UCSD-AML1 (cell line): ENCODE measurements around the gene CTNNA1.

ENCODE experiments used
- DNase-seq: peaks from one replicate; lab custom pipeline; 2025; ENCODE audit not compliant: unreplicated experiment; lab: John Stamatoyannopoulos, UW

CTNNA1 gene

DNA sequence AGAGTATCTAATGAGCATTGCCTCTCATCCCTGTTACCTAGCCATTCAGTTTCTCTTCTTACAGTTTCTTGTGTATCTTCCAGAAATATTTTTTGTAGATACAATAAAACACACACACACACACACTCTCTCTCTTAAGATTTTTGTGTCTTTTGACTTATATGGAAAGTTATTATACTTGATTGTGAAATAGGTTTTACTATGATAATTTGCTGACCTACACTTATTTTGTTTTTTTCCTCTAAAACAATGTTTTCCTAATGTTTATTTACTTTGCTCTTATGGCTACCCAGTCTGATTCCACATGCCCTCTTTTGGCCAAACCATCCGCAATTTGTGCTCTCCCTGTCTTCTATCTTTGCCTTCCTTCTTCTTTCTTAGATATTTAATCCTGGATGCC, 96.7 kb downstream of the CTNNA1 start:
- no peak for DNase-seq

GRCh38 chr5:138850865-138851435, 97.7 kb downstream of the CTNNA1 start:
- no peak for DNase-seq

DNA sequence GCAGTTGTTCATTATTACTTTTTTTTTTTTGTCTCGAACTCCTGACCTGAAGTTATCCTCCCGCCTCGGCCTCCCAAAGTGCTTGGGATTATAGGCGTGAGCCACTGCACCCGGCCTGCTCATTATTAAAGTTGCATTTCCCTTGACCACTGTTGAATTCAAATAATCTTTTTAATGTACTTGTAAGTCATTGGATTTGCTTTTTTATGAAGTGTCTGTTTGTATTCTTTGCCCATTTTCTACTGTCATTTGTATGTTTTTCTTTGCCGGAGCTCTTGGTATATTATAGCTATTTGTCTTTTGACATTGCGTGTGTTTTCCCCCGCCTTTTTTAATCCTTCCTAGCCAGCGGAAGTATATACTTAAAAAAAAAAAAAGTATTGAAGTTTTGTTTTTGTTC, 99.9 kb downstream of the CTNNA1 start:
- no peak for DNase-seq

DNA sequence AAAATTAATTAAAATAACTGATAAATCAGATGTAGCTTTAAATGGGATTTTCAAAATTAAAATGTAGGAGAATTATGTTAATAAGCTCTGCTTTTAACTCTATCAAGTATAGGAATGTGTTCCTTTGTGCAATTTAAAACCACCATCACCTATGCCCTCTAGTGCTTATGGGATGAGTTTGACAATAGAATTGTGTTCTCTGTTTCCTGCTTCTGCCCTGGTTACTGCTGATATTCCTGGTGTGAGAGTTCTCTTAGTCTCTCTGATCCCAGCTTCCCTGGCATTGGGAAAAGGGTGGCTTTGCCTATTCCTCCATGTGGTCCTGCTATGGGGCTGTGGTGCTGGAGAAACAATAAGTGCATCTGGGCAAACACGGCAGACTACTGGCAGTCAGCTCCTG, 113.8 kb downstream of the CTNNA1 start:
- no peak for DNase-seq

DNA sequence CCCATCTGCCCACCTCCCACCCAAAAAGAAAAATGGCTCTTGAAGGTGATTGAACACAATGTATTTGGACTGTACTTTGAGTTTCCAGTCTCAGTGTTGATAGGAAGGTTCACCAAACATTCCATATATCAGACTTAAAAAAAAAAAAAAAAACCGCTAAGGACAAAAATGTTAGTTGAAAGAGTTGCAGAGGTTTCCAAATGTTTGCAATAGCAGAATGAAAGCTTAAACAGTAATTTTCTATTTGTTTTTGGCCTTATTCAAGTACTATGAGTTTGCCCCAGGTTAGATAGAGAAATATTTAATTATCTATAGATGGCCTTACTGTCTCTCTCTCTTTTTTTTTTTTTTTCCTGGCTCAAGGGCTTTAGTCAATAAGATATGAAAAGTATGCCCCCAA, 115.8 kb downstream of the CTNNA1 start:
- DNase-seq: no peak

DNA sequence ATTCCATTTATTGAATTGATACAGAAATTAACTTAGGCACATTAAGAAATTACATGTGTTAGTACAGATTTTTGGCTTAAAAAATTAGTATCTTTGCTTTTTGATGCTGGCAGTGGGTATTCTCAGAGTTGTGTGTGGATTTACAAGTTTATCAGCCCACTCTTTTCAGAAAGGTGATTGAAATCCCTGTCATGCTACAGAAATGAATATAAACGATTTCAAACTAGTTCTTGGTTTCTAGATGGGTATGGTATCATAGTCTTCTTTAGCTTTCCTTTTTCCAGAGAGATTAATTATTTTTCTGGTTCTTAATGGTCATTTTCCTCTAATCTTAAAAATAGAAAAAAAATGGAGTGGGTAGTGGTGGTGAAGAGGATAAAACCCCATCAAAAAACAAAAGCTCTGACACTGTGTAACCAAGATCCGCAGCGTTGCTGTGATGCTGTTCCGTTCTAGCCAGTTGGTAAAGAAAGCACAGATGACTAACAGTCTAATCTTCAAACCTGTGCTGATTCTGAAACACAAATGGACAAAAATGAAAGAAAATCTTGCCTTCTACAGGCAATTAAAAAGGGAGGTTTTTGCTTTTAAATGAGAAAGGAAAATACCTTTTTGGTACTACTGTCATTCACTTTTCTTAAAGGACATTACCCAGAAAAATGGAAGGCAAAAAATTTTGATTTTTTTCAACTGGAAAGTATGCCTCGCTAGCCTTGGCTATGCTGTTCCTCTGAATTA, 116.7 kb downstream of the CTNNA1 start:
- DNase-seq: no peak

DNA sequence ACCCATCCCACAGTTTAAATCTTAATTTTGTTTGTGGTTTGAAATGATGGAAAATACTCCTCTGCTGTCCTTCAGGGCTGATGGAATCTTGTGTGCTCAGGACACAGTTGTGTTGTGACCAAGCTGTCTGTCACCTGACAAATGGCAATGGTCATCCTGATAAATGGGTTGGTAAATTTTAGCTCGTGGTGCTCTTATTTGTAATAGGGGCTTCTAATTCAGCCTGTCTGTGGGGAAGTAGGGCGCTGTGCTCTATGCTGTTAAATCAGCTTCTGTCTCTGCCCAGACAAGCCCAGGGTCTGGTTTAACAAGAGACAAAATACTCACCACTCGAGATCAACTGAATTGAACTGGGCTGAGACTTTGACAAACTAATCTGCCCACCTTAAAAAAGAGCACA, 117.4 kb downstream of the CTNNA1 start:
- DNase-seq: no peak

DNA sequence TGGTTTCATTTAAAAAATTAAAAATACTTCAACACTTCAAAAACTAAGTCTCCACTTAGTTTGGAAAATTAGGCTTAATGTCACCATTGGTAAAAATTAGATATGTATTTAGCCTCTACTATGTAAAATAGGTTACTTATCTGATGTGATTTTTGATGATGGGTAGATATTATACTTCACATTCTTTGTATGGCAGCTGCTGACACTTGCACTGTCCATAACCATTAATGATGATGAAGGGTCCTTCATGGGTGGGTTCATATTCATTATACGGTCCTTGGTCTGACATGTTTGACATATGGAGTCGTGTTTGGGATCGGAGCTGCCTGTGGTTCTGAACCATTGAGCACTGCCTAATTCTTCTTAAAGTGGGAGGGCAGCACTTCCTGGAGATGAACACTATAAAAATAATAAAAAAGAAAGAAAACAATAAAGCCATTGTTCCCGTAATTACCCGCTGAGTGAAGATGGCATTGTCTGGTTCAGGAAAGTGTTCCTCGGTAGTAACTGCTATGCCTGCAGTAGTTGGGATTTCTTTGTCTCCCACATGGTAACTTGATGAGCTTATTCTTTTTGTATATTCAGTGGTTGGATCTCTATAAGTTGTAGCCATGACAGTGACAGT, 119.7 kb downstream of the CTNNA1 start:
- DNase-seq: no peak

DNA sequence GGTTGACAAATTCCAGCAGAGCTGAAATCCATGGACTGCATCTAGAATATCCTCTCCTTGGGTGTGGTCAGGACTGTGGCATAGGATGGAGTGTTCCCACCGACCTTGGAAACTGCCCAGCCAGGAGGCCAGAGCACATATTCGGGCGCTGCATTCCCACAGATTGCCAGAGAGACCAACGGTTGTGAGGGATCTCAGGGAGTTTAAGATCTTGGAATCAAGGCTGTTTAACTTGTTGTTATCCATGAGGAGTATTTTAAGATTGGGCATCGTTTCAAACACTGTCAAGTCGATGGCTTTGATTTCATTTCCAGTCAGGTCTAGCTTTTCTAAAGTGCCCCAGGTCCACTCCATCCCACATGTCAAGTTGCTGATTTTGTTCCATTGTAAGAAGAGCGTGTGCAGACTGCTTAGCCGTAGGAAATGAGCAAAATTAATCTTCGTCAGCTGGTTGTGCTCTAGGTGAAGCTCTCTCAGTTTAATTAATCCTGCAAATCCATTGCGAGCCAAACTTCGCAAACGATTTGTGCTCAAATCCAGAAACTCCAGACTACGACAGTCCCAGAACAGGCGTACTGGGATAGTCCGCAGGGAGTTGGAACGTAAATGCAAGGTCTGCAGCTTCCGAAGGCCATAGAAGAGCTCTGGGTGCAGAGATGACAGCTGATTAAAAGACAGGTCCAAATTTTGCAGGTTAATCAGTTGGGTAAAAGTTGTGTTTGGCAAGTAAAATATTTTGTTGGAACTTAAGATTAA, 120.4 kb downstream of the CTNNA1 start:
- no peak for DNase-seq

- DNase-seq: no peak
Observed at GRCh38 chr5:138874241-138874640, 121.0 kb downstream of the CTNNA1 start.

DNA sequence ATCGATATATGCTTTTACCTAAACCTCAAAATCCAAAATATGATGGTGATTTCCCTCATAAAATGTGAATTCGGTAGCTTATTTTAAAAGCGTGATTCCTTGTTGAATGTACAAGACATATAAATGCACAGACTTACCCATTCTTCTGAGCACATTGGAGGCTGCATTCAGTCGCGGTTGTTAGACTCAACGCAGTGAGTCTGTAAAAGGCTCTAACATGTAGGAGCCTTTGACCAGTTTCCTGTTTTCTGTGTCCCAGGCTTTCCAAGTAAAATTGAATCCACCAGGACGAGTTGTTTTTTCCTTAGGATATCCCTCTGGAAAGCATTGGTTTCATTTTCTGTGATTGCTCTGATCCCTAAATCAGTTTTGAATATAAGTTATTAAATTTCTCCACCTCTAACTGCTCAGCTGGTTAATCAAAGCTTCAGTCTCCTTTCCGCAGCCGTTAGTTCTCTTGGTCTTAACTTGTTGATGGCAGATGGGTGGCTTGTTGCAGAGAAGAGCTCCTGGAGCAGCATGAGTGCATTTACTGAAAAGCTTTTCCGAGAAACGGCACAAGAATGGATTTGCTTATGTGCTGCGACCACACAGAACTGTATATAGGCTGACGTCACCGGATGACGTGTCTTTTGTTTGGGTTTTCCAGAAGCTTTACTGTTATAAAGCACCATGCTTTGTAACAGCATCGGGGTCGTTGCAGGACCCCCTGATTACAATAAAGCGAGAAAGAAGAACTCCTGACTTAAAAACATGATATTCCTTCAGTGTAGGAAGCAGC, 121.7 kb downstream of the CTNNA1 start, which contains the start of gene LRRTM2:
Gene LRRTM2, minus strand, starts transcription at position 565 of the 781 bp plus-strand sequence. Its CDS starts 424 bp downstream, at position 141.
- no peak for DNase-seq

GRCh38 chr5:138875552-138875875, 122.3 kb downstream of the CTNNA1 start:
- no peak for DNase-seq

- no peak for DNase-seq
Observed at GRCh38 chr5:138875946-138876345, 122.7 kb downstream of the CTNNA1 start.

DNA sequence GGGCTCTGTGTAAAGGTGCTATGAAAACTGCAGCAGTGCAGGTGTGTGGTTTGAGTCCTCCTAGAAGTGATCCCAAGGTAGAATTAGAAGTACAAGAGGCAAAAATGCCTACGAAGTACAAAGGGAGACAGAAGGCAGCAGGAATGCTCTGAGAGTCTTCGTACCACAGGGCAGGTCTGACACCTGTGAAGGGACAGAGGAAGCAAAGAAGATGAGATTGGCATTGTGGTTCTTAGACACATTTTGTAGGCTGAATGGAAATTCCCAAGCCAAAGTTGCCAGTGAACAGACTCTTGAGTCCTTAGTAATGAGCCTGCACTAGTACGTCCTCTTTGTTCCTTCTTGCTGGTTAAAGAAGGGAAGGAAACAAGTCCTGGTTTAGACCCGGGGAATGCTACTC, 123.6 kb downstream of the CTNNA1 start:
- DNase-seq: no peak

- no peak for DNase-seq
Observed at GRCh38 chr5:138878437-138879235, 125.4 kb downstream of the CTNNA1 start.

DNA sequence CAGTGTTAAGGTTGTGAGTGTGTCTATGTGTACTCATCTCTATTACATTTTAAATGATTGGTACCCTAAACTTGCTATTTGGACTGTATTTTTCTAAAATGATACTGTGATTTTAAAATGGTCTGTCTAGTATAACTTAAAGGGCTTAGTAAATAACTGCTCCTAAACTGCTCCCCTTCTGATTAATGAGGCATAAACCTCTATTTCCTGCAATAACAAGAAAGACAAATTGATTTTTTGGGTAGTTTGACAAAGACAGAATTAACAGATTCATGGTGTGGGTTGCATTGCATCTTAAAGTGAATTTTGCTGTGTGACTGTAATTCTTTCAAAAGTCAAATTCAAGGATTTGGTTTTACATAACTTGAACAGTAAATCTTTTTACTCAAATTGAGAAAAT, 130.0 kb downstream of the CTNNA1 start:
- DNase-seq: no peak

DNA sequence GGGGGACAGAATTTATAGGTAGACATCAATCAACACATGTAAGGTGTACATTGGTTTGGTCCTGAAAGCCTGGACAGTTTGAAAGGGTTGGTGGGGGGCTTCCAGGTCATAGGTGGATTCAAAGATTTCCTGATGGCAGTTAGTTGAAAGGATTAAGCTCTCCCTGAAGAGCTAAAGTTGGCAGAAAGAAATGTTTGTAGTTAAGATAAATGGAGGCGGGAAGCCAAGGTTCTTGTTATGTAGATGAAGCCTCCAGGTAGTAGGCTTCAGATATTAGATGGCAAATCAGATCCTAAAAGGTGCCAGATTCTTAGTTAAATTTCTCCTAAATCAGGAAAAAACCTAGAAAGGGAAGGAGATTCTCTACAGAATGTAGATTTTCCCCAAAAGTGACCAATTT, 130.9 kb downstream of the CTNNA1 start:
- DNase-seq: no peak

DNA sequence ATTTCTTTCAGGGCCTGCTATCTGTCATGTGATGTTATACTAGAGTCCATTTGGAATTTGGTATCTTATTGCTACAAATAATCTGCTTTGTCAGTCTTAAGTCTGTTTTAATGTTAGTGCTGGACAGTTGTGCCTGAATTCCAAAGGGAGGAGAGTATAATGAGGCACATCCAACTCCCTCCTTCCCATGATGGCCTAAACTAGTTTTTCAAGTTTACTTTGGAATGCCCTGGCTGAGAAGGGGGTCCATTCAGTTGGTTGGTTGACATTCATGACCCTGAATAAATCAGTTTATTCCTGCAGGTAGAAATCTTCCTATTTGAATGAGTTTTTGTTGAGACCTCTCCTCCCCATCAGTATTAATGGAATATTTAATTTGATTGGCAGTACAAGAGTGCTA, 131.3 kb downstream of the CTNNA1 start:
- no peak for DNase-seq

- no peak for DNase-seq
Observed at GRCh38 chr5:138889994-138890393, 136.8 kb downstream of the CTNNA1 start.

DNA sequence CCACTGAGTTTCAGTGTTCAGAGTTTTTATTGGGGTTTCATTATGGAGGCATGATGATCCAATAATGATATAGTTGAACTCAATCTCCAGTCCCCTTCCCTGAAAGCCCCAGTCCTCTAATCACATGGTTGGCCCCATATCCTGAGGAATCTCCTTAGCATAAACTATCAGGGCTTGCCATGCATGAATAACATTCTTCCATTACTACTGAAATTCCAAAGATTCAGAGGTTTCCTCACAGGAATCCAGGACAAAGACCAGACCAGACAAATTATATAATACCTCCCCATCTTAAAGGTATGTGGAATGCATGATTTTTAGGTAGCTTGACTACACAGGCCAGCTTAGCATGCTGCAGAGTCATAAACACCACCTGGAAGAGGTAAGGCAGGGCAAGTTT, 137.4 kb downstream of the CTNNA1 start:
- DNase-seq: no peak
